GM19035 (cell line): ENCODE data around the gene MAPKAP1.

Experiments used
- ATAC-seq: cut with Tn5 transposase; IDR thresholded peaks from one replicate; pipeline ENCODE4 v1.9.1; 2021; ENCODE audit not compliant: unreplicated experiment

Gene MAPKAP1

DNA sequence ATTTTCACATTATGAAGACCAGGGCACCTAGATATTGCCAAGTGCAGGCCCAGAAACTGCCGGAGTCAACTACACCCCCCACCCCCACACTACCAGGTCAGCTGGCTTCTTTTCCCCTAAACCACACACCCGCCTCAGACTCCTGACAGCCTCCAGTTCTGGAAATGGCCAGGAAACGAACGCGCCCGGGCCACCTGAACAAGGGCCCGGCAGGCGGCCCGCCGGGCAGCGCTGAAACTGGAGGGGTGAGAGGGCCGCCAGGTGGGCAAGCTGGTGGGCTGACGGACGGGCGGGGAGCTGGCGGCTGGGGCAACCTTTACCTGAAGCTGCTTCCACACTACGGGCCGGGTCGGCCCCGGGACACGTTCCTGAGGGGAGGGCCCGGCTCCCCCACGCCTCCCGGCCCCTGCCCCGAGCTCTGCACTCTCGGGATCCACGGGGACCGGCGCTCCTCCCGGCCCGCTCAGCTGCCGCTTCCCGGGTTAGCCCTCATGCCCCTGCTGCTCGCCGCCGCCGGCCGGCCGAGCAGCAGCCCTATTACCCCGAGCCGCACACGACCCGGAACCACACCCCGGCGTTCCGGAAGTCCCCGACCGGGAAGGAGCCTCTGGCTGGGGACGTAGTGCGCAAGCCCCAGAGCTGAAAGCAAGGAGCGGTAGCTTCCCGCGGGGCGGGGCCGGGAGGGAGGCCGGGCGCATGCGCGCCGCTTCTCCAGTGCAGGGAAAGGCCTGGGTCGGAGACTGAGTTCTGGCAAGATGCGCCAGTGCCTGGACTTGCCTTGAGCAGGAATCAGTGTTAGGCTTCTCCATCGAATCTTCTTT, at the start of gene MAPKAP1:
Gene MAPKAP1 (minus strand): TSS at position 558 of the 821 bp plus-strand sequence. CDS start 34,634 bp downstream, outside the sequence.
- ATAC-seq = peak; percentile 94

DNA sequence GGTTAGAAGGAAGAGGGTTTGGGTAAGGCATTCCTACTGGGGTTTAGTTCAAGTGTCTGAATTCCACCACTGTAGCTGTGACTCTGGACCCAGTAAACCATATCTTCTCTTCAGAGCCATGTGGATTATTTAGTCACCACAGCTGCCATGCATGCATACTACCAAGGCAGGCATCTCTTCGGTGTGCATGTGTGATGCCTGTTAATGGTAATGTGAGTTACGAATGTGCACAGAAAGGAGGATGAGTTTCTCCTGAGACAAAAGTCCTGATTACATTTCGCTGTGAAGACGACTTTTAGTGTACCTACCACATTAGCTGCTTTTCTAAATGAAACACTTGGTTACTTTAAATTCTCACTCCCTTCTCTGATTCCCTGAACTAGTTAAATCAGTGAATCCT, 49.5 kb upstream of the MAPKAP1 start:
- no peak for ATAC-seq

DNA sequence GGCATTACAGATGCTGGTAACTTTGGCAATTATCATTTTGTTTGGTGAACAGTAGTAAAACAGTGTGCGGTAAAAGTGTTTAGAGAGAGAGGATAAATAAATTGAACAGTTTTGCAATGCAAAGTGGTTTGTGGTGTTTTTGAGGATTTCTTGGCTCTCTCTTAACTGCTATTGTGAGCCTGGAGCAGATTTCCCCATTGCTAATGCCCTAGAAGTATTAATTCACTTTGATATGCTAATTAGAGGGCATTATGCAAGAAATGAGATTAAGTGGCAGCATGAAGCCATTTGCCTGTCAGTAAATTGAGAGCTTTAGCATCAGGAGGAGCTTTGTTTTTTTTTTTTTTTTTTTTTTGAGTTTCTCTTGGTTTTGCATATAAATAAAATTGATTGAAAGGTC, 48.3 kb upstream of the MAPKAP1 start:
- no peak for ATAC-seq

- no peak for ATAC-seq
These were observed 47.1 kb upstream of the MAPKAP1 start for GRCh38 chr9:125754096-125754495.

DNA sequence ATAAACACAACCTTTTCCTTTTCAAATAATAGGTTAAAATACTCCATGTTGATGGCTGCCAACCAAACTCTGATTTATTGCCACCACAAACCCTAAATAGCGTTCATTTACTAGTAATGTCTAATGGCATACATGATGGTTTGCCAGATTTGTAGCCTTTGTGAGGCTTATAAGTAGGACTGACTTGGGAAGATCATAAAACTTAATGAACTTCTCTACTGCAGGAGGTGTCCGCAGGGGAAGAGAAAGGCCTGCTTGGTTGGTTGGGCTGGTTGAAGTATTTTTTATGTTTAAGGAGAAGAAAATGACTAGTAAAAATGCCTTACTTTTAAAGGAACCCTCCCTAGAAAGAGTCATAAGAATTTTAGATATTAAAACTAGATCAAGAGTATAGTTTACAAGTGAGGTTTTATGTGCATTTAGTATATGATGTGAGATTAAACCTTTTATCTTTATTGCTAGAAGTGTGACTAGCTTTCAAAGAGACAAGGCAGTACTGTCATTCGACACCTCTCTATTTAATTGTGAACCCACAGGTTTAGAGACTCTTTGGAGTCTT, 45.1 kb upstream of the MAPKAP1 start:
- no peak for ATAC-seq

- ATAC-seq = no peak
These were observed 43.6 kb upstream of the MAPKAP1 start for GRCh38 chr9:125750627-125751011.

- ATAC-seq = no peak
These were observed 43.1 kb upstream of the MAPKAP1 start for GRCh38 chr9:125749951-125750626.

DNA sequence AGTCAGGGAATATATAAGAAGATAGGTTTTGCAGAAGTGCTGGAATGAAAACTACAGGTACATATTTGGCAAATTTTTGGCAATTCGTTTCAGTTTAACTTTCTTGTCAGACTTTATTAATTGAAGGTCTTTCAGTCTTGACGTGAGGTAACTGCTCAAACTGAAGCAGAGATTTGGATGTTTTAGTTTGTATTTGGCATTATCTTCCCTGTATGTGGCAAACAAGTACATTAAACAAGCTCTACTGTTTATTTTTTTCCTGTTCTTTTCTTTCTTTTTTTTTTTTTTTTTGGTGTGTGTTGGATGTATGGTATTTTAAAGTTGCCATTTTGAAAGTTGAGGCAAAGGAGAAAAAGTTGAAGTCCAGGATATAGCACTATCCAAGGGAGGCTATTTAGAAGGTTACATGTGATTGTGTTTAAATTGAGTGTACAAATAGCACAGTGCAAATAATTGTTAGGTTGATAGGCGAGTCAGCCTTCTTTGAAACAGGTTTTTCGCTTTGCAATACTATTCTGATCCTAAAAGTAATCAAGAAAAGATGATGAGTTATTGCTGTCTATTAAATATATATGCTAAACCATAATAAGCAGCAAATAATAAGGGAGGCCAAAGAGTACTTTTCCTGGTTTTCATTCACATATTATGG, 42.4 kb upstream of the MAPKAP1 start:
- ATAC-seq = no peak

DNA sequence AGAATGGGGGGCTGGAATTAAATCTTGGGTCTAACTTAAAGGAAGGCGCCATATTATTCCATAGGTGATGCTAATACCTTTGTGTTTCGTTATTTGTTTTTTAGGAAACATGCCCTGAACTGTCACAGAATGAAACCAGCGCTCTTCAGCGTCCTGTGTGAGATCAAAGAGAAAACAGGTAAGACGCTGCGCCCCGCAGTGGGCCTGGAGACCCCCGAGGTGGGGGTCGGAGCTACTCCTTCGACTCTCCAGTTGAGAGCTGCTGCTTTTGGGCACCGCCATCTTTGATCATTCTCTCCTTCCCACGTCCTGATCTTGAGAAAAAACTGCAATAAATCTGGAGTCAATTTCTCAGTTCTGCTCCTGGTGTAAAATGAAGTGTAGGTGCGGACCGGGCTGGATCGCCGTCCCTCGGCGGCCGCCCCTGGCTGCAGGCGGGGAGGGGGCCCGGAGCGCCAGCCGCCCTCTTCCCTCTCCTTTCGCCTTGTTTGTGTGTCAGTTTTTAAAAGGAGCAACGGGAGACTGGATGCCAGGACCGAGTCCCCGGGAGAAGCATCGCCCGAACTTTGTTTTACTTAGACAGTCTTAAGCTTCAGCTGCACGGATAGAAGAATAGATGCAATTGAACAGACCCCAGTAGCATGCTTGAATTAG, 41.6 kb upstream of the MAPKAP1 start:
- ATAC-seq = no peak

DNA sequence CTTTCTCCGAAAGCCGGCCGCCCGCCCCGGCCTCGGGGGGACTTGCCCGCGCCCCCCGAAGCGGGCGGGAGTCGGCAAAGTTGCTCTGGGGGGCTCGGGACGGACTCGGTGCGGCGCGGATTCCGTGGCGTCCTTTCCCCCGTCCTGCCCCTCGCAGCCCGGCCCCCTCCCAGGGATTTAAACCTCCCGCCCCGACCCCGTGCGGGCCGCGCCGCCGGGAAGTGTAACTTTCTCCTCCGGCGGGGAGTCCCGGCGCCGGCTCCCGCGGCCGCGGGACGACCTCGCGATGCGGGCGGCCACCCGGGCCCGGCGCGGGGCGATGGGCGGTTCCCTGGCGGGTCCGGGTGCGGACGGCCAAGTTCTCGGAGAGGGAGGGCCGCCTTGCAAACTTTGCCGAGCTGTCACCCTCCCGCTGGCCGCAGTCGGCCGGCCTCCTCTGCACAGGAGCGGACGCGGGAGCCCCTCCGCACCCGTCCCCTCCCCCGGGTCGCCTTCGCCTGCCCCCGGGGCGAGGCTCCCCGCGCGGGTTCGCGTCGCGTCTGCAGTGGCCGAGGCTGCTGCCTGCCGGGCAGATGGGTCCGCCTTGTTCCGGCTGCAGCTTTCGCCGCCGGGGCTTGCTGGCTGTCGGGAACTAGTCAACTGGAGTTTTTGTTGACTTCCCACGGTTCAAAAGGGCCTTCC, 40.9 kb upstream of the MAPKAP1 start:
- ATAC-seq = no peak

- ATAC-seq = peak; percentile 17
These were observed 40.2 kb upstream of the MAPKAP1 start, which contains the start of gene PBX3 for GRCh38 chr9:125747053-125747764. PBX3 (plus strand) TSS chr9:125747373.

DNA sequence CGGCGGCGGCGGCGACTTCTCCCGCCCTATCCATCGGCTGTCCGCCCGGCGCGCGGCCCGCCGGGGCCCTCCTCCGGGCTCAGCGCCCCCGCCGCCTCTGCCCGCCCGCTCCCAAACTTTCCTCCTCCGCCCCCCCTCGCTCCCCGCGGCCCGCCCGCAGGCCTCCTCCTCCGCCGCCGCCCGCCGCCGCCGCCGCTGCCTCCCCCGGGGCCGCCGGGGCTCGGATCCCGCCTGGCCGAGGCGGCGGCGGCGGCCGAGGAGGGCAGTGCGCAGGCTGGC, 39.7 kb upstream of the MAPKAP1 start:
- peak; percentile 23 for ATAC-seq

DNA sequence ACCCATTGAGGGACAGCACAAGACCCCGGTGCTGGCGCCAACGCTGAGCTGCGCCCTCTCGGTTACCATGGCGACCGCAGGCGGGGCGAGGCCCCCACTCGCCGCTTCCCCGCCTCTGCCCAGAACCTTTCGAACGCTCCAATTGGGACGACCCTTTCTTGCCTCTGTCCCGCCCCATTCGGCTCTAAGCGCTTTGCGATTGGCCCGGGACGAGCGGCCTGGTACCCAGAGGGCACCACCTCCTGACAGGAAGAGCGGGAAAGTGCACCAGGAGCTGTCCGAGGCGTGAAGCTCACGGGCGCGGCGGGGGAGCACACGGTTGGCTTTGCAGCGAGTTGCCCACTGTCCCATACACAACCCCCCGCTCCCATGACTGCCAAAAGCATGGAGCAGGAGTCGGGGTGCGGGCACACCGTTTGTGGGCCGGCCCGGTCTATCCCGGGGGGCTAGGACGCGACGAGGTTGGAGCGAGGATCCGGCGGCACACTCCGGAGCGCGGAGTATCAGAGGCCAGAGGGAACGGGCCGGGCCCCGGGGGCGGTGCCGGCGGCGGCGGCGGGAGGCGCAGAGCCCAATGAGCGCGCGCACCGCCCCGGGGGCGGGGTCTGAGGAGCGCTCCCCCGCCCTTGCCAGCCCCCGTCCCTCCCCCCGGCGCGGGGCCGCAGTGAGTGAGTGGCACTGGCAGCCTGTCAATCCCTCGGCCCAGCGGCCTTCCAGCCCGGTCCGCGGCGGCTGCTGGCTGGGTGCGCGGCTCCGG, 39.2 kb upstream of the MAPKAP1 start:
- peak; percentile 71 for ATAC-seq

DNA sequence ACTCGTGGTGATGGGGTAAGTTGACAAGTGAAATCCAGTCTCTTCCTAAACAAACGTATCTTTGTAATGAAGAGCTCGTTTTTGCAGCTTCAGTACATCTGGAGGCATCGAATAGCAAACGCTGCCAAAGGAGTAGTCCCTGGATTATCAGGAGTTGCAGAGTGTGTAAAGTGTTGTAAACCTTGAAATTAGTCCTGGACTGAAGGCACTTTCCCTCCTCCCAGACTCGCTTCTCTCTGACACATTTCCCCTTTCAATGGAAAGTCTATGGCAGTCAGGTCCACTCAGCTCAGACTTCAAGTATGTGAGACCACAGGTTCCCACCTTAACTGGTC, 38.6 kb upstream of the MAPKAP1 start:
- ATAC-seq = no peak

GRCh38 chr9:125745018-125745417, 38.0 kb upstream of the MAPKAP1 start:
- no peak for ATAC-seq

- ATAC-seq = no peak
These were observed 37.6 kb upstream of the MAPKAP1 start for GRCh38 chr9:125744616-125745015.

- ATAC-seq = no peak
These were observed 36.8 kb upstream of the MAPKAP1 start for GRCh38 chr9:125743682-125744428.

- ATAC-seq = no peak
These were observed 35.6 kb upstream of the MAPKAP1 start for GRCh38 chr9:125742657-125743056.

- ATAC-seq = no peak
These were observed 32.4 kb upstream of the MAPKAP1 start for GRCh38 chr9:125739436-125739835.
